ENCODE measurements around the gene HMGN3.

- no peak for TF ChIP-seq POLR2A (IDR thresholded peaks at IDR 0.05)
- TF ChIP-seq, protein P1, sequence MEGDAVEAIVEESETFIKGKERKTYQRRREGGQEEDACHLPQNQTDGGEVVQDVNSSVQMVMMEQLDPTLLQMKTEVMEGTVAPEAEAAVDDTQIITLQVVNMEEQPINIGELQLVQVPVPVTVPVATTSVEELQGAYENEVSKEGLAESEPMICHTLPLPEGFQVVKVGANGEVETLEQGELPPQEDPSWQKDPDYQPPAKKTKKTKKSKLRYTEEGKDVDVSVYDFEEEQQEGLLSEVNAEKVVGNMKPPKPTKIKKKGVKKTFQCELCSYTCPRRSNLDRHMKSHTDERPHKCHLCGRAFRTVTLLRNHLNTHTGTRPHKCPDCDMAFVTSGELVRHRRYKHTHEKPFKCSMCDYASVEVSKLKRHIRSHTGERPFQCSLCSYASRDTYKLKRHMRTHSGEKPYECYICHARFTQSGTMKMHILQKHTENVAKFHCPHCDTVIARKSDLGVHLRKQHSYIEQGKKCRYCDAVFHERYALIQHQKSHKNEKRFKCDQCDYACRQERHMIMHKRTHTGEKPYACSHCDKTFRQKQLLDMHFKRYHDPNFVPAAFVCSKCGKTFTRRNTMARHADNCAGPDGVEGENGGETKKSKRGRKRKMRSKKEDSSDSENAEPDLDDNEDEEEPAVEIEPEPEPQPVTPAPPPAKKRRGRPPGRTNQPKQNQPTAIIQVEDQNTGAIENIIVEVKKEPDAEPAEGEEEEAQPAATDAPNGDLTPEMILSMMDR (IDR thresholded peaks at IDR 0.05) = no peak
- TF ChIP-seq EP300 (IDR thresholded peaks at IDR 0.05) = no peak
Measured at GRCh38 chr6:79186564-79186963, 47.9 kb downstream of the HMGN3 start.

Measured in upper lobe of left lung (tissue), 4 donors.